ENCODE data around the gene RAB11FIP3.
"Not testable (repeated sequence)": the region's sequence is repeated elsewhere in the genome, so short reads cannot be mapped to it uniquely, and the experiment has no call there.

RAB11FIP3 gene

DNA sequence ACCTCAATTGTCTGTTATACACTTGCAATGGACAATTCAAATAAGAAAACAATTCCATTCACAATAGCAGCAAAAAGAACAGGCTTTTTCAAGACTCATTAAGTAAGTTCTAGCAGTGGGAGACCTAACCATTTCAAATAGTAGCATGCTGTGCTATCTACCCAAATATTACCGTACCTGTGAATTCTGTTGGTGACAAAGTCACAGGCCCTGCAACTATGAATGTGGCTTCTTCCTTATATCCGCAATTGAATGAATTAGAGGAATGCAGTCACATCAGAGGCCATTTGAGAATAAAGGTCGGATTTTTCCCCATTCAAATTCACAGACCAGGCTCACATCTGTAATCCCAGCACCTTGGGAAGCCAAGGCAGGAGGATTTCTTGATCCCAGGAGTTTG lies 29.2 kb upstream of the RAB11FIP3 start:
- no peak for DNase-seq

- DNase-seq, result no peak
Observed at GRCh38 chr16:396605-397004, 28.8 kb upstream of the RAB11FIP3 start.

DNA sequence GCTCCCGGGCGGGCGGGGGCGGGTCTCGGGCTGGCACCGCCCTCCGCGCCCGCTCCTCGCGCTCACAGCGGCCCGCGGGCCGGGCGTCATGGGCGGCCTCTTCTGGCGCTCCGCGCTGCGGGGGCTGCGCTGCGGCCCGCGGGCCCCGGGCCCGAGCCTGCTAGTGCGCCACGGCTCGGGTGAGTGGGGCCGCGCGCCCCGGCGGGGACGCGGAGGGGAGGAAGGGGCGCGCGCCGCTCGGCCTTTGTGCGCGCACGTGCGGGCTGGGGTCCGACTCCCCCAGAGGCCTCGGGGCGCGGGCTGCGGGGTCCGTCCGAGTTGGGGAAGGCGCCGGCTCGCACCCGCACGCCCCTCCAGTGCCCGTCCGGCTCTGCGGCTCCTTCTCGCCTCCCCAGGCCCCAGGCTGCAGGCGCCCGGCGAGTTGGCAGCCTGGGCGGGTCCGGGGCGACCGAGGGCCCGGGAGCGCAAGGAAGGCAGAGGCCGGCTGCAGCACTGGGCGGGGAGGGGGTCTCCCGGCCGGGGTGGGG lies 28.3 kb upstream of the RAB11FIP3 start, which contains the start of gene NME4:
TSS of gene NME4 (plus strand) at position 65 of the 527 bp plus-strand sequence. CDS start at position 89, 24 bp downstream.
- no peak for DNase-seq

DNA sequence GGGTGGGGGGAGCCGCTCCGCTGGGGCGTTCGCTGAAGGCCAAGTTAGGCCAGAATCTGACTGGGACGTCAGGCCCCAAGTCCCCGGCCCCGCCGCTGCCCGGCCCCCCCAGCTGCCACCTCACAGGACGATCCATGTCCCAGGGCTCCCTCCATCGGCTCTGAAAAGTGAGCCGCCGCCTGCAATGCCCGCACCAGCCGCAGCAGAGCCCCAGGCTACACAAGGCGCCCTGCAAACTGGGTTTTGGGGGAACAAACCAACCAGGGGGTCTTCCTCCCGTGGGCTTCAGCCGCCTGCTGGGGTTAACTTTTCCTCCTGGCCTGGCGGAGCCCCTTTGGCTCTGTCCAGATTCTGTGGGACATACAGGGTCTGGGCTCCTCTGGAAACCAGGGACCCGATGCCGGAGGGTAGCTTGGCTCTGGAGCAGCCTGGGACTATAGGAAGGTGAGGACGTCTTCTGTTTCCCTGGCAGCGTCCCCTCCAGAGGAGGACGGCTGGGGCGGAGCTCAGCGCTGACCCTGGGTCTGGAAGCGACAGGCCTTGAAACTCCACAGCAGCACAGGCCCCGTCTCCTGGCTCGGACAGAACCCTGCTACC lies 27.6 kb upstream of the RAB11FIP3 start:
- DNase-seq, result peak; percentile 18

DNA sequence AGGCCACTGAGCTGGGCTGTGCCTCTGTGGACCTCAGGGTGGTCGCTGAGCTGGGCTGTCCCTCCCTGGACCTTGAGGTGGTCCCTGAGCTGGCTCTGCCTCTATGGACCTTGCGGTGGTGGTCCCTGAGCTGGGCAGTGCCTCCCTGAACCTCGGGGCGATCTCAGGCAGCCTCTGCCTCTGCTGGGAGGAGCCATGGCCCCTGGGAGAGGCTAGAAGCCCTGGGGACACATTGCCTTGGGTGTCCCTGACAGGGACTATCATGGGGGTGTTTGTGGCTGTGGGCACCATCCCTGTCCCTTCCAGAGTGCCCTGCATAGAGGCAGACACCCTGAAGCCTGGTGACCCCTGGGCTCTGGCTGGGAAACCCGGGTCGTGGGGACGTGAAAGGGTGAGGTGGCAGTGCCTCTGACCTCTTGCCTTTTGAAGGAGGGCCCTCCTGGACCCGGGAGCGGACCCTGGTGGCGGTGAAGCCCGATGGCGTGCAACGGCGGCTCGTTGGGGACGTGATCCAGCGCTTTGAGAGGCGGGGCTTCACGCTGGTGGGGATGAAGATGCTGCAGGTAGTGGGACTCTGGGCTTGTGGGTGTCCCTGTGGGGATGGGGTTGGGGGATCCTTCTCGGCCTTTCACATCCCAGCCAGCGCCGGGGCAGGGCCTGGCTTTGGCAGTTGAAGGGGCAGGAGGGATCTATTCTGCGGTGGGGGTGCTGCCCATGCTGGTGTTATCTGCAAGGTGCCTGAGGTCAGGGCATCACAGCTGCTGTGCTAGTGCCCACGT lies 26.7 kb upstream of the RAB11FIP3 start:
- DNase-seq, result no peak

- DNase-seq, result no peak
Observed at GRCh38 chr16:399340-400019, 26.0 kb upstream of the RAB11FIP3 start.

GRCh38 chr16:400061-400591 lies 25.3 kb upstream of the RAB11FIP3 start:
- DNase-seq, result no peak

GRCh38 chr16:401468-402348 lies 23.7 kb upstream of the RAB11FIP3 start, which contains the start of gene DECR2:
Gene DECR2 (plus strand): TSS chr16:401885. CDS start chr16:401964, 79 bp downstream.
- DNase-seq, result peak; percentile 98

DNA sequence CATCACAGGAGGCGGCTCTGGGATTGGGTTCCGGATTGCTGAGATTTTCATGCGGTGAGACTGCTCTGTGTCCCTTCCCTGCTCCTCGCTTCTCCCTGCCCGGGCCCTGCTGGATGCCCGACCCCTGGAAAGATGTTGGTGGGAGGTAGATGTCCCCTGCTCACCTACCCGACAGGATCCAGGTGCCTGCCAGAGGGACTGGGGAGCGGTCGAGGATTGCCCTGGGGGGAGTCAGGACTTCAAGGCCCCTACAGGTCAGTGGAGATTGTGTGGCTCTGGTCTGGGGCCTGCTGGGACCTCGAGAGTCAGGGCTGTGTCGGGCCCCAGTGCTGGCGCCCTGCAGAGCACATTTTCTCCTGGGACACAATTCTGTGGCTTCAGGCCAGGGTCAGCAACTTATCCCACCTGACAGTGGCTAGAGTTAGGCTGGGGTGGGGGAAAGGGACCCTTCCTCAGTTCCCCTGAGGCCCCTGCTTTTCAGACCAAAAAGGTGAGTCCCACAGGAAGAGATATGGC lies 20.4 kb upstream of the RAB11FIP3 start:
- no peak for DNase-seq

DNA sequence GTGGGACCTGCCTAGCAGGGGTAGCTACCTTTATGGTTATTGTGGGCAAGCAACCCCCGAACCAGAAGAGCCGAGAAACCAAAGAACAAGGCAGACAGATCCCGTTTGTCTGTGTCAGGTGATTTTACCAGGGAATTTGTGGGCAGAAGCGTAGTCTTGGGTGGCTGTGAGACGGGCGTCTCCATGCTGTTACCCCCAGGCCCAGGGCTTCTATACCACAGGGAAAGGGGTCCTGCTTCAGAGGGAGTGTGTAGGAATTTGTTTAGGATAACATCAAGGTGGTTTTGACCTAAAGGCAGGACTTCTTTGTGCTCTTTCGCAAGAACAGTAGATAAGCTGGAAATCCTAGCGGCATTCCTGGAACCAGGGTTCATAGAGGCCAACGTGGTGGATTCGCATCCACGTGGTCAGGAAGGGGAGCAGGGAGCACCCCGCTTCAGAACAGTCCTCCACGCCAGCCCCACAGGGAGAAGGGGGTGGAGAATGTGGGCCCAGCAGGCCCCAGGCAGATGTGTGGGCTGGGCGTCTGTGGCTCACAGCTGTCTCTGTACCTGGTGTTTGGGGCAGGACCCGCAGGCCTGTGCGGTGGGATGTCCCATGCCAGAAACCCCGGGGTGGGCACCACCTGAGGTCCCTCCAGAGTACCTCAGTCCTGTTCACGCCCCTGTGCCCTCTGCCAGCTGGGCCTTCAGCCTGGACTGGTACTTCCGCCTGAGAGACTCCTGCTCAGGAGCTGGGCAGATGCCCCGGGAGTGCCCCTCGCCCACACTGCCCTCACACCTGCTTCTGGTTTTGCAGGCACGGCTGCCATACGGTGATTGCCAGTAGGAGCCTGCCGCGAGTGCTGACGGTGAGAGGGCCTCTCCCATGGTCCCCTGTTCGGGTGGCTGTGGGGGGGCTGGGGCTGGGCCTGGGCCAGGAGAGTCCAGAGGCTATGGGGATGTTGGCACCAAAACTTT lies 19.6 kb upstream of the RAB11FIP3 start:
- no peak for DNase-seq

DNA sequence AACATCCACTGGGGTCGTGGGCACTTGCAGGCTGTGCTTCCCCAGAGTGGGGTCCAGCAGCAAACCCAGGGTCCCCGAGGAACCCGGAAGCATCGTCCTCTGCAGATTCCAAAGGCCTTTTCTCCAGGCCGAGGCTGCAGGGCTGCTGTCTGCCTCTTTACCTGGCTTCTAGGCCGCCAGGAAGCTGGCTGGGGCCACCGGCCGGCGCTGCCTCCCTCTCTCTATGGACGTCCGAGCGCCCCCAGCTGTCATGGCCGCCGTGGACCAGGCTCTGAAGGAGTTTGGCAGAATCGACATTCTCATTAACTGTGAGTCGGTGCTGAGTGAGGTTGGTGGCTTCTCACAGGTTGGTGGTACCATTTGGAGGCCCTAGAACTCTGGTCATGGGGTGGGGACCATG lies 18.2 kb upstream of the RAB11FIP3 start:
- no peak for DNase-seq

DNA sequence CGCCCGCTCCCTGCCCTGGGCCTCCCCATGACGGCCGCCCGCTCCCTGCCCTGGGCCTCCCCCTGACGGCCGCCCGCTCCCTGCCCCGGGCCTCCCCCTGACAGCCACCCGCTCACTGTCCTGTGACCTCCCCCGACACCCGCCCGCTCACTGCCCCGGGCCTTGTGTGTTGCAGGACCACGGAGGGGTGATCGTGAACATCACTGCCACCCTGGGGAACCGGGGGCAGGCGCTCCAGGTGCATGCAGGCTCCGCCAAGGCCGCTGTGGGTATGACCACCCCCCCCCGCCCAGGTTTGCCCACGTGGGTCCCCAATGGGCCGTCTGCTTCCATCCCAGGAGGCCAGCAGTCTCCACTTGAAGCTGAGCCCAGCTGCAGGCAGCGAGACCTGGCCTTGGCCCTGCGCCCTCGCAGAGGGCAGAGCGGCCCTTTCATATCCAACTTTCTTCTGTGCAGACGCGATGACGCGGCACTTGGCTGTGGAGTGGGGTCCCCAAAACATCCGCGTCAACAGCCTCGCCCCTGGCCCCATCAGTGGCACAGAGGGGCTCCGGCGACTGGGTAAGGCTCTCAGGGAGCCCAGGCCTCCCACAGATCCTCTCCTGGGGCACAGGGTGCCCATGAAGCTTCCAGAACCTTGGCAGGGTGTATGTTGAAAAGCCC lies 14.8 kb upstream of the RAB11FIP3 start:
- DNase-seq, result no peak

DNA sequence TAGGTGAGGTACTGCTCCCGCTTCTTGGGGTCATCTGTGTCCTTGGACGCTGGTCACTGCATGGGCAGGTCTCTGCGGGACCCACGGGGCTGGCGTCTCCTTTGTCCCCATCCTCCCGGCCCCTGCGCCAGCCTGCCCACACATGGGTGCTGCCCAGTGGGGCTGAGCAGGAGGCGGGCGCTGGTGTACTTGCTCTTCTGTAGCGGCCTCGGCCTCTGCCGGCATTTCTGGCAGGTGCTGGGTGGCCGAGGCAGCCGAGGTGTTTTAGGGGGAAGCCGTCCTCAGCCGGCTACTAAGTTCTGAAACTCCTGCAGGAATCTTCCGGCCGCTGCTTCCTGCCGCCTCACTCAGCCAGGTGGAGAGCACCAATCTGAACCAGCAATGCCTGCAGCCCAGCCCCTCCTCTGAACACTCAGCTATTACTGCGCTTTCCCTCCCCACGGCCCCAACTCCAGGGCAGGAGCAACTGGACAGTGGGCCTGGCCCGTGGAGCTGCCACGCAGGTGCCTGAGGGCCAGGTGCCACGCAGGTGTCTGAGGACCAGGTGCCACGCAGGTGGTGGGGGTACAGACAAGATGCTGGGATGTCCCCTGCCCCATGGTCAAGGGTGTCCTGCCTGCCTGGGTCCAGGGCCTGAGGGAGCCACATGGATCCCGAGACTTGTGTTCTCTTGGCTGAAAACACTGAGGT lies 13.7 kb upstream of the RAB11FIP3 start:
- no peak for DNase-seq

- no peak for DNase-seq
Observed at GRCh38 chr16:414395-415169, 10.9 kb upstream of the RAB11FIP3 start.

- not testable (repeated sequence) for DNase-seq
Observed at GRCh38 chr16:415170-415498, 10.3 kb upstream of the RAB11FIP3 start.

DNA sequence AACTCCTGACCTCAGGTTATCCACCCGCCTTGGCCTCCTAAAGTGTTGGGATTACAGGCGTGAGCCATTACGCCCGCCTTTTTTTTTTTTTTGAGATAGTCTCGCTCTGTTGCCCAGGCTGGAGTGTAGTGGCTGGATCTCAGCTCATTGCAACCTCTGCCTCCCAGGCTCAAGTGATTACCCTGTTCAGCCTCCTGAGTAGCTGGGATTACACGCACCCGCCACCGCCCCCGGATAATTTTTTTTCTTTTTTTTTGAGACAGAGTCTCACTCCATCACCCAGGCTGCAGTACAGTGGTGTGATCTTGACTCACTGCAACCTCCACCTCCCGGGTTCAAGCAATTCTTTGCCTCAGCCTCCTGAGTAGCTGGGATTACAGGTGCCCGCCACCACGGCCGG lies 3.3 kb upstream of the RAB11FIP3 start:
- DNase-seq, result not testable (repeated sequence)

DNA sequence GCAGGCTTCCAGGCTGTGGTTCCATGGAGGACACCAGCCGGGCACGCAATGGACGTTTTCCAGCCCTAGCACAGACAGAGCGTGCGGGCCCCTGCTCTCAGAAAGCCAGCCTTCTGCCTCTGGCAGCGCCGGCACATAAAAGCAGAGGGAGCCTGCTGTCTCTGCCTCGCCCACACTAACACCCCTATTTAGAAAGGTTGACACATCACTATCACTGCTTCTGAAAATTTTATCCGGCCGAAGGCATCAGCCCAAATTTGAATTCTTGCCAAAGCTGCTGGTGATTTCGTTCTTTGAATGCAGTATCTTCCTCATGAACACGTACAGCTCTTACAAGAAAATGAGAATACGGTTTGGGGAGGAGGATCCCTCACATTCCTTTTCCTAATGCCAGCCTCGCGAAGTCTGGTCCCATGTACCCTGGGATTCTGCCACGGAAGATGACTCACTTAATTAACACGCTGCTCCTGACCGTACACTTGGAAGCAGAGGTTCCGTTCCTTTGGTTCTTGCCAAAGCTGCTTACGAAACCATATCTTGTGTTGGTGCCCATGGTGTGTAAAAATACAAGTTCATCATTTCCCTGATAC lies 1.3 kb upstream of the RAB11FIP3 start:
- no peak for DNase-seq

DNA sequence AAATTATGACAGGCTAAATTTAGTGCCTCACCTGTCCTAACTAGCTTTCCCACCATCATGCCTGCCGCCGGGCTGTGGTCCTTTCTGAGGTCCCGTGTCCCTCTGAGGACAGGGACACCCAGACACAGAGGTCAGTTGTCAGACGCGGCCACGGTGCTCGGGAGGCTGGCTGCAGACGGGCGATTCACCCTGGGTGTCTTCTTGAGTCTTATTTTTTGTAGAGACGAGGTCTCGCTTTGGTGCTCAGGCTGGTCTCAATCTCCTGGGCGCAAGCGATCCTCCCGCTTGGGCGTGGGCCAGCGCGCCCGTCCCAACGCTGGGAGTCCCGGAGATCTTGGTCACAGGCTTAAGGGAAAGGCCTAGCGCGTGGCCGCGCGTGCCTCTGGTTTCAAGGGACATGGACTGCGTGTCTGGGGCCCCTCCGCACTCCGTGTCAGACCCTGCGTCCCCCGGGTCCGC lies 797 bp upstream of the RAB11FIP3 start:
- no peak for DNase-seq

Measured in effector CD8-positive, alpha-beta T cell (primary cell).